Keratinocyte (primary cell): ENCODE results near the gene ST3GAL5. TPM values are rescaled to one million over a fixed set of nuclear protein-coding genes. Genes with fewer than 3 reads are reported as not detected.
"Not testable (repeated sequence)": the region's sequence is repeated elsewhere in the genome, so short reads cannot be mapped to it uniquely, and the experiment has no call there.

Experiments
- DNase-seq: peaks from one replicate; pipeline ENCODE4 v3.0.0-alpha.2; 2011; ENCODE audit warnings: low read depth, missing footprints, low spot score
- FAIRE-seq: peaks from 2 replicates; lab custom pipeline; 2011; peaks lifted over from hg19 to GRCh38; lab: Jason Lieb, UNC
- H2AFZ ChIP-seq: 2 replicates; pipeline ENCODE4 v1.6.0; 2012; ENCODE audit warnings: low read length, control low read depth, inconsistent platforms; ENCODE audit not compliant: control insufficient read depth
- H3K27ac ChIP-seq: 2 replicates; pipeline ENCODE4 v1.5.1; 2011; ENCODE audit warnings: low read length; ENCODE audit not compliant: control insufficient read depth, insufficient read depth
- H3K27me3 ChIP-seq: 3 replicates; pipeline ENCODE4 v1.6.0; 2011; ENCODE audit warnings: low read length; ENCODE audit not compliant: control insufficient read depth, insufficient read depth; ENCODE audit errors: extremely low read depth
- H3K36me3 ChIP-seq, 2 experiments: 2 replicates in 1 of 2; 3 replicates in 1 of 2; pipeline ENCODE4 v1.5.1; 2011; ENCODE audit warnings: low read length in 2 of 2, mild to moderate bottlenecking in 1 of 2; ENCODE audit not compliant: control insufficient read depth in 2 of 2, insufficient read depth in 2 of 2; ENCODE audit errors: extremely low read depth in 1 of 2
- H3K4me1 ChIP-seq: 3 replicates; pipeline ENCODE4 v1.5.1; 2011; ENCODE audit warnings: low read length; ENCODE audit not compliant: control insufficient read depth, insufficient read depth; ENCODE audit errors: extremely low read depth
- H3K4me2 ChIP-seq: 3 replicates; pipeline ENCODE4 v1.6.0; 2011; ENCODE audit warnings: low read depth, low read length; ENCODE audit not compliant: control insufficient read depth, insufficient read depth; ENCODE audit errors: extremely low read depth
- H3K4me3 ChIP-seq, 3 experiments: fragments of 200-600 bp in 1 of 3; sonication (generic) in 1 of 3; 2 replicates in 2 of 3; 3 replicates in 1 of 3; pipeline ENCODE4 v1.5.1; 2011 to 2016; ENCODE audit warnings: low read length in 3 of 3, mild to moderate bottlenecking in 3 of 3, control low read depth in 2 of 3, inconsistent platforms in 1 of 3, low read depth in 1 of 3, mixed read lengths in 1 of 3, mixed run types in 1 of 3, moderate library complexity in 1 of 3; ENCODE audit not compliant: control insufficient read depth in 2 of 3, insufficient read depth in 2 of 3; ENCODE audit errors: extremely low read depth in 1 of 3
- H3K79me2 ChIP-seq: 2 replicates; pipeline ENCODE4 v1.6.0; 2012; ENCODE audit warnings: low read length; ENCODE audit not compliant: control insufficient read depth, insufficient read depth
- H3K9ac ChIP-seq: 3 replicates; pipeline ENCODE4 v1.6.0; 2011; ENCODE audit warnings: low read length; ENCODE audit not compliant: control insufficient read depth, insufficient read depth; ENCODE audit errors: extremely low read depth
- H3K9me1 ChIP-seq: 3 replicates; pipeline ENCODE4 v1.6.0; 2011; ENCODE audit warnings: low read length; ENCODE audit not compliant: control insufficient read depth, insufficient read depth; ENCODE audit errors: extremely low read depth
- H3K9me3 ChIP-seq: 2 replicates; pipeline ENCODE4 v1.5.1; 2012; ENCODE audit warnings: low read depth, low read length; ENCODE audit not compliant: control insufficient read depth
- H4K20me1 ChIP-seq: 3 replicates; pipeline ENCODE4 v1.6.0; 2011; ENCODE audit warnings: low read length; ENCODE audit not compliant: control insufficient read depth, insufficient read depth; ENCODE audit errors: extremely low read depth
- CTCF ChIP-seq, 3 experiments: IDR thresholded peaks in 1 of 3; conservative IDR thresholded peaks in 1 of 3; optimal IDR thresholded peaks in 1 of 3; 2 replicates in 2 of 3; 3 replicates in 1 of 3; pipeline versions ENCODE3 to v1.5.1; 2011; ENCODE audit warnings: low read length in 3 of 3, mild to moderate bottlenecking in 3 of 3, moderate library complexity in 2 of 3, control low read depth in 1 of 3, inconsistent platforms in 1 of 3; ENCODE audit not compliant: insufficient read depth in 2 of 3; ENCODE audit errors: extremely low read depth in 1 of 3
- EZH2 ChIP-seq: IDR thresholded peaks from one replicate; pipeline ENCODE4 v1.6.1; 2012; ENCODE audit warnings: inconsistent platforms, mild to moderate bottlenecking, low read length, moderate library complexity
- dilution Hi-C: fragments of 300-500 bp; cut with MboI; formaldehyde crosslinking; loops from one replicate; pipeline ENCODE4 v1.7.0; 2020; ENCODE audit warnings: low sequenced_read_pairs; ENCODE audit not compliant: extremely low pct_ligation_motif_present
- polyA plus RNA-seq, 5 experiments: library from polyadenylated mRNA; depleted of rRNA in 3 of 5; stranded (reverse) in 3 of 5; stranded (forward) in 1 of 5; unstranded in 1 of 5; fragments of >200 nt; gene quantifications; 1 replicate in 1 of 5; 2 replicates in 3 of 5; 3 replicates in 1 of 5; pipeline versions ENCODE4 v1.2.1 to v1.2.3, GENCODE V29; 2011 to 2012; ENCODE audit warnings: missing spikeins in 2 of 5, low read depth in 1 of 5, low replicate concordance in 1 of 5

Gene ST3GAL5
- polyA plus RNA-seq, 1 donor (not counting 4 experiments of a cell fraction or from before 2014, with no cell fraction given): 43.5 TPM

DNA sequence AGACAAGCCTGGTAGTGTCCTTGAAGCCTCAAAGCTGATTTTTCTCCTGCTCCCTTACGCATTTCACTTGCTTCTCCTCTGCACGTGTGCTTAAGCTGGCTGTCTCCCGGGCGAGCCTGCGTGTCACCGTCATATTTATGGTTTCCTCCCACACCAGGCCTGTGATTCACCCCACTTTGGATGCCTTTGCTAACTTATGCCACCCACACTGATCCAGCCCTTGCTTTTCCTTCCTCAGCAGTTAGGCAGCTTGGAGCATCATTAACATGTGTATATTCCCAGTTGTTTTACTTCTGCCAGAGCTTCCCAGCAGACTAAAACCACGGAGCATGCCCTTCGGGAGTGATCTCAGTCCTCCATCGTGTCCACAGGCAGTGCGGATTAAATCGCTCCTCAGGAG is 2.2 kb downstream of the ST3GAL5 start:
- no peaks in the 10 kb centered on the region for H4K20me1 ChIP-seq
- dilution Hi-C loops: no loop called here
- H3K9ac ChIP-seq: peak overlapping the region; percentile 86
- peak overlapping the region; percentile 69 for H3K27ac ChIP-seq
- peak overlapping the region; percentile 15 for H2AFZ ChIP-seq
- peaks cover 37% of the 10 kb centered on the region for H3K4me1 ChIP-seq
- TF ChIP-seq CTCF (optimal IDR thresholded peaks at IDR 0.05 in 1 of 3, IDR thresholded peaks at IDR 0.05 in 1 of 3, conservative IDR thresholded peaks at IDR 0.05 in 1 of 3; ENCODE audit: extremely low read depth in 1 of 3, insufficient read depth in 2 of 3, low read length in 3 of 3) (no peak), EZH2 (no peak)
- peaks cover 4% of the 10 kb centered on the region for H3K9me3 ChIP-seq
- H3K9me1 ChIP-seq: peaks cover 6% of the 10 kb centered on the region
- H3K4me3 ChIP-seq: peak overlapping the region; percentile 55 to 85 (median 83)
- DNase-seq (no peak), FAIRE-seq (peak; percentile 67)
- H3K79me2 ChIP-seq: peaks cover 51% of the 10 kb centered on the region
- H3K4me2 ChIP-seq: peak overlapping the region; percentile 88
- H3K36me3 ChIP-seq: no peaks in the 10 kb centered on the region
- no peaks in the 10 kb centered on the region for H3K27me3 ChIP-seq

DNA sequence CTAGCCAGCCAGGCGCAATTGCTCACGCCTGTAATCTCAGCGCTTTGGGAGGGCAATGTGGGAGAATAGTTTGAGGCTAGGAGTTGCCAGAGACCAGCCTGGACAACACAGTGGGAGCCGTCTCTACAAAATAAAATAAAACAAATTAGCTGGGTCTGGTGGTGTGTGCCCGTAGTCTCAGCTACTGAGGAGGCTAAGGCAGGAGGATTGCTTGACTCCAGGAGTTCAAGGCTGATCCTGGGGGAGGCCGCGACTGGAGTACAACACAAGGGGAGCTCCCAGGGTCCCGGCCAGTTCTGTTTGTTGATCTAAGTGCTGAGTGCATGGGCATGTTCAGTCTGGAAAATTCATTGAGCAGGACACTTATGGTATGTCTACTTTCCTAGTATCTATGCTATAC is 2.6 kb downstream of the ST3GAL5 start:
- peaks cover 37% of the 10 kb centered on the region for H3K4me1 ChIP-seq

DNA sequence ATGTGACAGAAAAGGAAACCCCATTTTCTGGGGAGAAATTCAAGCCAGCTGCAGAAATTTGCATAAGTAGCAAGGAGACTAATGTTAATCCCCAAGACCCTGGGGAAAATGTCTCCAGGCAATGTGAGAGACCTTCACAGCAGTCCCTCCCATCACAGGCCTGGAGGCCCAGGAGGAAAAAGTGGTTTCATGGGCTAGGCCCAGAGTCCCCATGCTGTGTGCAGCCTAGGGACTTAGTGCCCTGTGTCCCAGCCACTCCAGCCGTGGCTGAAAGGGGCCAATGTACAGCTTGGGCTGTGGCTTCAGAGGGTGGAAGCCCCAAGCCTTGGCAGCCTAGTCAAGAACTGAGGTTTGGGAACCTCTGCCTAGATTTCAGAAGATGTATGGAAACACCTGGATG is 7.0 kb downstream of the ST3GAL5 start:
- H3K4me2 ChIP-seq, H3K4me3 ChIP-seq, FAIRE-seq, DNase-seq, H2AFZ ChIP-seq, H3K9me3 ChIP-seq, H3K27ac ChIP-seq, H3K27me3 ChIP-seq, H3K9ac ChIP-seq, H3K9me1 ChIP-seq, H3K36me3 ChIP-seq, H4K20me1 ChIP-seq, dilution Hi-C loops: not testable (repeated sequence)
- peaks cover 11% of the 10 kb centered on the region for H3K4me1 ChIP-seq
- peaks cover 57% of the 10 kb centered on the region for H3K79me2 ChIP-seq

More for the DNA sequence above, 2.6 kb downstream of the ST3GAL5 start:
- Histone ChIP-seq H3K9me3 (peaks cover 4% of the 10 kb centered on the region), H3K79me2 (peaks cover 51% of the 10 kb centered on the region), H2AFZ (no peak overlapping the region), H3K9me1 (peaks cover 6% of the 10 kb centered on the region), H3K27me3 (no peaks in the 10 kb centered on the region), H3K9ac (peak overlapping the region; percentile 86), H3K27ac (peak overlapping the region; percentile 69), H3K4me3 (peak overlapping the region in 1 of 3 experiments; percentile 83), H3K4me2 (peak overlapping the region; percentile 88), H4K20me1 (no peaks in the 10 kb centered on the region), H3K36me3 (no peaks in the 10 kb centered on the region)
- no peak for TF ChIP-seq EZH2
- TF ChIP-seq CTCF (optimal IDR thresholded peaks at IDR 0.05 in 1 of 3, IDR thresholded peaks at IDR 0.05 in 1 of 3, conservative IDR thresholded peaks at IDR 0.05 in 1 of 3; ENCODE audit: extremely low read depth in 1 of 3, insufficient read depth in 2 of 3, low read length in 3 of 3): no peak
- dilution Hi-C loops: no loop called here
- no peak for DNase-seq
- FAIRE-seq: no peak

GRCh38 chr2:85880716-85881328 is 8.0 kb downstream of the ST3GAL5 start:
- H3K9me1 ChIP-seq, H3K4me1 ChIP-seq, H2AFZ ChIP-seq, H3K9ac ChIP-seq, H3K36me3 ChIP-seq, FAIRE-seq, H3K27me3 ChIP-seq, dilution Hi-C loops, H4K20me1 ChIP-seq, DNase-seq, H3K27ac ChIP-seq, H3K4me3 ChIP-seq, H3K9me3 ChIP-seq, H3K4me2 ChIP-seq: not testable (repeated sequence)
- peaks cover 50% of the 10 kb centered on the region for H3K79me2 ChIP-seq
